NOMO-1 (cell line): Measurements from ENCODE around the gene NPR3.

ENCODE experiments used
- DNase-seq, 2 experiments: peaks; one replicate each; lab custom pipeline; 2025; ENCODE audit not compliant: unreplicated experiment in 2 of 2; lab: John Stamatoyannopoulos, UW

Gene NPR3

GRCh38 chr5:32711681-32712480, 760 bp downstream of the NPR3 start:
- DNase-seq = no peak

GRCh38 chr5:32712481-32713360, 1.6 kb downstream of the NPR3 start:
- DNase-seq = no peak

- DNase-seq = no peak
Measured at GRCh38 chr5:32713361-32713769, 2.2 kb downstream of the NPR3 start.

GRCh38 chr5:32713770-32714381, 2.8 kb downstream of the NPR3 start:
- DNase-seq = no peak

GRCh38 chr5:32714836-32715235, 3.7 kb downstream of the NPR3 start:
- DNase-seq = no peak

GRCh38 chr5:32720300-32720699, 9.2 kb downstream of the NPR3 start:
- DNase-seq = no peak

- no peak for DNase-seq
Measured at GRCh38 chr5:32721626-32722025, 10.5 kb downstream of the NPR3 start.

GRCh38 chr5:32722957-32723356, 11.8 kb downstream of the NPR3 start:
- DNase-seq = no peak

GRCh38 chr5:32724526-32724925, 13.4 kb downstream of the NPR3 start:
- no peak for DNase-seq

- DNase-seq = peak in 1 of 2 experiments; percentile 36
Measured at GRCh38 chr5:32726086-32726557, 15.0 kb downstream of the NPR3 start.

GRCh38 chr5:32729651-32730050, 18.5 kb downstream of the NPR3 start:
- DNase-seq = no peak

GRCh38 chr5:32733590-32734340, 22.6 kb downstream of the NPR3 start:
- peak in 1 of 2 experiments; percentile 16 for DNase-seq

GRCh38 chr5:32734827-32735378, 23.8 kb downstream of the NPR3 start:
- no peak for DNase-seq

- no peak for DNase-seq
Measured at GRCh38 chr5:32735512-32735911, 24.4 kb downstream of the NPR3 start.

- no peak for DNase-seq
Measured at GRCh38 chr5:32736842-32737241, 25.7 kb downstream of the NPR3 start.

- no peak for DNase-seq
Measured at GRCh38 chr5:32740651-32741050, 29.5 kb downstream of the NPR3 start.

GRCh38 chr5:32745317-32745716, 34.2 kb downstream of the NPR3 start:
- DNase-seq = no peak

- DNase-seq = no peak
Measured at GRCh38 chr5:32752411-32752810, 41.3 kb downstream of the NPR3 start.

- no peak for DNase-seq
Measured at GRCh38 chr5:32753051-32753450, 41.9 kb downstream of the NPR3 start.

- DNase-seq = no peak
Measured at GRCh38 chr5:32753765-32754164, 42.6 kb downstream of the NPR3 start.
